ENCODE results near the gene LUZP1. TPM values are rescaled to one million over a fixed set of nuclear protein-coding genes. Genes with fewer than 3 reads are reported as not detected.
A peak's percentile ranks its signal among the peaks of the same experiment; 100 is the strongest.

Gene LUZP1
- polyA plus RNA-seq, 1 donor: 14.0 TPM

DNA sequence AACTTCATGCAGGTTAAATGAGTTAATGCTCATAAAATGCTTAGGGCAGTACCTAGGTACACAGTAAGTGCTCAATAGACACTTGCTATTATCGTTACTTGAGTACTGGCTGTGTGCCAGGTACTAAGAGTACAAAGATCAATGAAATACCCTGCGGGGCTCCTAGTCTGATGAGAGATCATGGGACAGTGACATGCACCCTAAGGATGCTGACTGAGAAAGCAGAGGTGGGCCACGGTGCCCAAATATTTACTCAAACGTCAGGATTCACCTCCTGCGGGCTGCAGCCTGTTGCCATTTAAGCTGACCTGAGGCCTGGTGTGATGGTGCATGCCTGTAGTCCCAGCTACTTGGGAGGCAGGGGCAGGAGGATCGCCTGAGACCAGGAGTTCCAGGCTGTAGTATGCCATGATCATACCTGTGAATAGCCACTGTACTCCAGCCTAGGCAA is 19.8 kb upstream of the LUZP1 start:
- DNase-seq: no peak

- DNase-seq: no peak
These were observed 19.0 kb upstream of the LUZP1 start for GRCh38 chr1:23187637-23188036.

GRCh38 chr1:23185381-23185780 is 16.7 kb upstream of the LUZP1 start:
- no peak for DNase-seq

- DNase-seq: peak; percentile 55
These were observed 15.7 kb upstream of the LUZP1 start for GRCh38 chr1:23184212-23184934.

GRCh38 chr1:23179862-23180261 is 11.2 kb upstream of the LUZP1 start:
- DNase-seq: no peak

GRCh38 chr1:23178950-23179349 is 10.3 kb upstream of the LUZP1 start:
- no peak for DNase-seq

GRCh38 chr1:23178414-23178813 is 9.8 kb upstream of the LUZP1 start:
- no peak for DNase-seq

- DNase-seq: peak; percentile 74
These were observed 9.1 kb upstream of the LUZP1 start for GRCh38 chr1:23177438-23178380.

DNA sequence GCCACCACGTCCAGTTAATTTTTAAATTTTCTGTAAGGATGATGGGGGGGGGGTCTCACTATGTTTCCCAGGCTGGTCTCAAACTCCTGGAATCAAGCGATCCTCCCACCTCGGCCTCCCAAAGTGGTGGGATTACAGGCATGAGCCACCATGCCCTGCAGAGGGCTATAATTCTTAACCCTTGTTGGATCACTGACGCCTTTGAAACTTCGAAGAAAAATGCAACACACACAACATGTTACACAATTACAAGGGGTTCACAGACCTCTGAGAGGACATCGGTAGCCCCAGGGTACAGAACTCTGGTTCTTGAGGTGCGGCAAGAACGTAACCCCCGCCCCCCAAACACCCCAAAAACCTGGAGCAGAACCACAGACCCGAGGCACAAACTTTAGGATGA is 8.4 kb upstream of the LUZP1 start:
- no peak for DNase-seq

- DNase-seq: no peak
These were observed 5.9 kb upstream of the LUZP1 start for GRCh38 chr1:23174426-23175110.

GRCh38 chr1:23171181-23171755 is 2.6 kb upstream of the LUZP1 start:
- no peak for DNase-seq

DNA sequence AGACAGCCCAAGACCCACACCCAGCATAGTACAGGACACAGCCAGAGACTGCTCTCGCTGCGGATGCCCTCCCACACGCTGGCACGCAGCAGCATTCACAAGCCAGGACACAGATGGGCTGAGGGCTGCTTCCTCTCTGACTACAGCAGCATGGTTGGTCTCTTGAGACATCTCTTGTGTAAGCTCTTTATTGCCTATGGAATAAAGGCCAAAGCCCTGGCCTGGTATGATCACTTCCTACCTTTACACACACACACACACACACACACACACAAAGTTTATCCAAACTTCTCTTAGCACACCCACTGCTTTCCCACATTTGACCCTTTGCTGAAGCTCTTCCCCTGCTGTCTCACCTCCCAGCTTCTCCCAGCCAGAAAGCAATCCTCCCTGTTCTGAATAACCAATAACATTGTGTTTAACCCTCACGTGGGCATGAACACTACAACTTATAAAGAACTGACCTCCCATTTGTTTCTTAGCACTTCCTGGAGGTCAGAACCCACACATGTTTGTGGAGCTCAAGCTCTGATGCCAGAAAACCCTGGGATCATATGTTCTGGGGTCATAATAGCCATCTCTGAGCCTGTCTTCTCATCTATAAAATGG is 1.2 kb upstream of the LUZP1 start:
- peak; percentile 55 for DNase-seq

GRCh38 chr1:23169195-23169575 is 529 bp upstream of the LUZP1 start:
- no peak for DNase-seq

GRCh38 chr1:23168079-23168444 is 594 bp downstream of the LUZP1 start:
- DNase-seq: no peak

DNA sequence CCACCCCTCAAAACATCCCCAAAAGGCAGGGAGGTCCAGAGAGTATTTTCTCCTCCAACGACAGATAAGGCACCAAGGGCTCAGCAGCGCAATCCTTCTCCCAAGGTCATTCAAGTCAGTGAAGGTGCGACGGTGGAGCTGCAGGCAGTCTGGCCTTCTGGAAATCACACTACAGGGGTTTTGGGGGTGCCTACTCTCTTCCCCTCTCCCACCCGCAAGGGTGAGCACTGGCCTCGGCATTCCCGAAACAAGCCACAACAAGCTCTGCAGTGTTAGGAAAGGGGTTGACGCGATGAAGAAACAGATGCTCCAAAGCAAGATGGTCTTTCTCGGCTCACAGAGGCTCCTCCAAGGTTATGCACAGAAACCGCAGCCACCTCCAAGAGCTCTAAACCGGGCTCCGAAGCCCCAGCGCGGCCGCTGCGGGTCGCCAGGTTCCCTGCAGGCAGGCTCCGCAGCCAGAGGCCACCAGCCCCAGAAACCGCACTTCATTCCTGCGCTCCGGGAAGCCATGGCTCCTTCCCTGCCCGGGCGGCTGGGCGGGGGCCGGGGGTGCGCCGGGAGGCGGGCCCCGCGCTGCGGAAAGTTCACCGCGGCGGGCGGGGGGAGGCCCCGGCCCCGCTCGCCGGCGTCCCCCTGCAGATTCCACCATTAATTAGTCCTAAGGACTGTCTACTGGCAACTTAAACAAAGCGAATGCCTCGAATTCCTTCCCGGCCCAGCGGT is 1.1 kb downstream of the LUZP1 start:
- peak; percentile 49 for DNase-seq

DNA sequence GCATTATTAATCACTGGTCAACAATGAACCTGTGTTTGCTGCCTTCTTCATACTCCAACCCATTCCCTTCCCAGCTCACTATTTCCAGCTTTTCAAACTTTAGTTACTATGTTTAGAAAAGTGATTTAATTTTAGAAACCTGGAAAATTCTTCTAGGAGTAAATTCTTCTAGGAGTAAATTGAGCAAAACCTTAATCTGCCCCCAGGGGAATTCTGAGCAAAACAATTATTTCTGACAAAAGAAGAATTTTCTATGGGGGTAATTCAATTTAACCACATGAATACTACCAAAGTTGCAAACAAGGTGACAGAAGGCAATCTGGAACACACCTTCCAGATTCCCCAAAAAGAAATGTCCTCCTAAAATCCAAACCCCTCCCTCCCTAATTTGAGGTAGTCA is 1.8 kb downstream of the LUZP1 start:
- no peak for DNase-seq

GRCh38 chr1:23163395-23163794 is 5.3 kb downstream of the LUZP1 start:
- no peak for DNase-seq

DNA sequence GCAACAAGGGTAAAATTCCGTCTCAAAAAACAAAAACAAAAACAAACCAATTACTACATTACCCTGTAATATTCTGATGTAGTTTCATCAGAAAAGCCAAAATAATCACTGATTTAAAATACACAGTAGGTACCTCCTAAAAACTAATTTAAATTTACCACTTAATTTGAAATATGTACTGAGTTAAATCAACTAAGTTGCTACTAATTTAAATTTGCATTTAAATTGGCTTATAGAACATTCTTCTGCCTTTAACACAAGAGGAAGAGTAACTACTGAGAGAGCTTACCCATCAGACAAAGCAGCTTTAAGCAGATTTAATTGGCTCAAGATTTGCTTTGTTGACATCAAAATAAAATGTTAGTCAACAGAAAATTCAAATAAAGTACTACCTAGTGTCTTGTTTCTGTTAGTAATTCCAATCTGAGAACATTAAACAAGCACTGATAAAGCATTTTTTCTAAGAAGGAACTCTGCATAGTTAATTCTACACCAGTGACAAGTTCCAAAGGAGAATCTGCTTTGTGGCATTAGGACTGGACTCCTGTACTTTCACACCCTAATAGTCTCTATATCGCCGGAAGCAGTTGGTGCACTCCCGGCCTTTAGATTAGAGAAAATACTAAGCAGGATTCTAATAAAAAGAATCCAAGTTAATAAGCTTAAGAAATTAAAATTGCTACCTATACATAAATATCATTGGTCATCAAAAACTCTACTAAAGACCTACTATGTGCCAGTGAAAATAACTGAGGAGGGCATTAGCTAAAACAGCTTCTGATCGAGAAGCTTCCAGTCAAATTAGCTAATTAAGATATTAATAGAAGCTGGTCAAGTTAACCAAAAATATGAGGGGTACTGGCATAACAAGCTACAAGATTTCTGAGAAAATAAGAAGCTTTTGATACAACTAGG is 8.4 kb downstream of the LUZP1 start:
- no peak for DNase-seq

- no peak for DNase-seq
These were observed 11.7 kb downstream of the LUZP1 start for GRCh38 chr1:23156940-23157339.

GRCh38 chr1:23152966-23153684 is 15.5 kb downstream of the LUZP1 start:
- DNase-seq: no peak
